HG02840 (cell line): ENCODE measurements around the gene MADD.

Experiments used
- ATAC-seq: cut with Tn5 transposase; IDR thresholded peaks from one replicate; pipeline ENCODE4 v1.9.1; 2021; ENCODE audit warnings: mild to moderate bottlenecking, moderate library complexity, moderate number of reproducible peaks; ENCODE audit not compliant: unreplicated experiment, low FRiP score

Gene MADD

DNA sequence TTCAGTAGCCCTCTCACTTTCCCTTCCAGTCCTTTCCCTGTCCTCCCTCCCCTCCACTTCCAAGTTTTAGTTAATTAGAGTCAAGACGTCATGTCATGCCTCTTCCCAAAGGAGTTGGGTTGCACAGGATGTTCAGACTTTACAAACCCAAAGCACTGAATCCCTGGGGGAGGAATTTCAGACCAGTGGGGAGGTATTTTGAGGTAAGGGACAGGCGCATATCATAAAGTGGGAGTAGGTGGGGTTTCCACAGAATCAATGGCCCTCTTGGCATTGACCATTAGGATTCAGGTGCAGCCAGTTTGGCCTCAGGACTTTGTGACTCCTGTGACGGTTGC is 20.6 kb upstream of the MADD start:
- no peak for ATAC-seq

GRCh38 chr11:47251751-47252150 is 18.2 kb upstream of the MADD start:
- ATAC-seq = no peak

DNA sequence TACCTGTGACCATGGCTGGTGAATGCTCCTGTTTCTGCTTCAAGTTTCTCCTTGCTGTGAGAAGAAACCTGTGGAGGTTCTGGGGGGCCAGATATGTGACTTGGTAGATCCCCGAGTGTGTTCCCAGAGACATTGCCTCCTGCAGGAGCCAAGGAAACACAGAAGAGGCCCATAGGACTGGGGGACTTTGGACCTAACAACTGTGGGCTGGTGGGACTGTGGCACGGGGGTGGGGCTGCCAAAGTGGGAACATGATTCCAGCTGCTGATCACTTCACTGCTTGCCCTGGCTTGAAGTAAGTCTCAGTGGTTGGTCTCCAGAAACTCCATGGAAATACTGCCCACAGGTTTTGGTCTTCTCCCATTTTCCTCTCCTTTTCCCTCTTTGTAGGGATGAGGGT is 16.3 kb upstream of the MADD start:
- no peak for ATAC-seq

DNA sequence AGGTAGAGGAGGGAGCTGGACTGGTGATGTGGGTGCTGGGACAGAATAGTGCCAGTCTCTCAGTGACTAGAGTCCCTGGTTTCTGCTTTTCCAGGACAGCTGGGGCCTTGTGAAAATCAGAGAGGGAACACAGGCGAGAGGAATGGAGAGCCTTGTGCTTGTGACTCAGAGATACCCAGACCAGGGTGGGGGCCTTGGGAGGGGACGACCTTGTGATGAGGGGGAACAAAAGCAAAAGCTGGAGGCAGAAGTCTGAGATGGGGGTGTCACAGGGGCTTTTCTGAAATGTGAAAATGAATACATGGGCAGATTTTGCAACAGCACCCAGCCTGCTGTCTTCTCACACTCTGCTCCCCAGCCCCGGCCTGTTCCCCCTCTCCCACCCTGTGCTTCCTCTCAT is 15.5 kb upstream of the MADD start:
- ATAC-seq = no peak

DNA sequence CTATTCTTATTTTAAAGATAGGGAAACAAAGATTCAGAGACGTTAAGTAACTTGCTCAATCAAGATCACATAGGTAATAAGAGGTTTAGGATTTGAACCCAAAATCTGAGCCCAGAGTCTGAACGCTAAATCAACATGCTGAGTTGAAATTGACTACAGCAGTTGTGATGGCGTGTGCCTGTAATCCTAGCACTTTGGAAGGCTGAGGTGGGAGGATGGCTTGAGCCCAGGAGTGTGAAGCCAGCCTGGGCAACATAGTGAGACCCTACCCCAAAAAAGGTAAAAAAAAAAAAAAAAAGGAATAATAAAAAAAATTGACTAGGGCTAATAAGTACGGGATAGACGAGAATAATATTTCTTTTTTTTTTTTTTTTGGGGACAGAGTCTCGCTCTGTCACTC is 13.6 kb upstream of the MADD start:
- no peak for ATAC-seq

DNA sequence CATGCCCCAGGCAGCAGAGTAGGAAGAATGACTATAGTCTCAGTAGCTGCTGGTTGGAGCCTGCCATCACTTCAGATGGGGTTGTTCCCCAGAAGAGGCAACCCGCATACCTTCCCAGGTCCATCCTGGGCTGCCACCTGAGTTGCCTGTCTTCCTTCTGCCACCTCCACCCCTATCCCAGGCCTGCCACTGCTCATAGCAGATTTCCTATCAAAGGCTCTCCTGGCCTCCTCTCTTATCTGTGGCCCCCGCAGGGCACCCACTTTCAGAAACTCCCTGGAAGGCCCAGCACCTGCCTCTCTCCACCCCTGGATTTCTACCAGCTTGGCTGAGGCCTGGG is 12.8 kb upstream of the MADD start:
- no peak for ATAC-seq

DNA sequence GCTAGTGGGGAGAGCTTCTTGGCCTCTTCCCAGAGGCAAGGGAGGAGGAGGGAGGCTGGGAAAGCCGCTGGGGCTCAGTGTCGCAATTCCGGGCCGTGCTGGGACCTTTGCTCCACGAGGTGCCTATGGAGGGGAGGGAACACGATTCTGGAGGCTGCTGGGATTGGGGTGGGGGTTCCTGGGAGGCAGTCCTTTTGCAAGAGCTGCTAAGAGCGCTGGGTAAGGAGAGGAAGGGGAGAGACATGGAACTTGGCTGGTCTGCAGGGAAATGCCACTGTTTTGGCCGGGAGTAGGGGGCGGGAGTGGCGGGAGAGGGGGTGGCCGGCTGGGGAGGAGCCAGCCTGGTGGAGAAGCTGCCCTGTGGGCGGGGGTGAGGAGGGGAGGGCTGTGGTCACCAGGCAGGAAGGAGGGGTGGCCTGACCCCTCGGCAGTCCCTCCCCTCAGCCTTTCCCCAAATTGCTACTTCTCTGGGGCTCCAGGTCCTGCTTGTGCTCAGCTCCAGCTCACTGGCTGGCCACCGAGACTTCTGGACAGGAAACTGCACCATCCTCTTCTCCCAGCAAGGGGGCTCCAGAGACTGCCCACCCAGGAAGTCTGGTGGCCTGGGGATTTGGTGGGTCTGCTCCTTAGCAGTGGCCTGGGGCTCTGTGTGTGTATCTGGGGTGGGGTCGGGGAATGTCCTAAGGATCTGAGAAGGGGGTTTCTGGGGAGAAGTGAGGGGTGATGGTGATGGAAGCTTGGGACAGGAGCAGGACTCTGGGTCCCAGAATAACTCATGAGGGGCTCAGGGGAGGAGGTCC is 12.2 kb upstream of the MADD start, which contains the start of gene NR1H3:
NR1H3 (plus strand) TSS at position 480 of the 800 bp plus-strand sequence. CDS start 1,221 bp downstream, outside the sequence.
- no peak for ATAC-seq

- no peak for ATAC-seq
Measured at GRCh38 chr11:47258317-47258902, 11.5 kb upstream of the MADD start.

- no peak for ATAC-seq
Measured at GRCh38 chr11:47259232-47259977, 10.5 kb upstream of the MADD start.

- no peak for ATAC-seq
Measured at GRCh38 chr11:47260366-47260765, 9.6 kb upstream of the MADD start.

GRCh38 chr11:47261291-47261800 is 8.6 kb upstream of the MADD start:
- no peak for ATAC-seq

DNA sequence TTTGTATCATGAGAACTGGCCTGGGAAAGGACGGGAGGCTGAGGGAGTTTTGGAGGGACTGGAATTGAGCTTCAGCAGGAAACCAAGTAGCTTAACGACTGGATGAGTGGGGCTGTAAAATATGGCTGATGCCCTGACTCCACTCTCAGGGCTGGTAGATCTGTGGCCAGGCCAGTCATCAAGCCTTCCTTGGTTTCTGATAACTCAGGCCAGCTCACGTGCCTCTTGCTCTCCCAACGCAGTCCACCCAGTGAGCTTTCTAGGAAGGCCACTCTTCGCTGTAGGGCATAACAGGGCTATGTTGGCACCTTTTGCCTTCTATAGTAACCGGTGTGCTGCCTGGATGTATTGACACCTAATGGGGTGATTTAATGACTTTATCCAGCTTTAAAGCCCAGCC is 5.8 kb upstream of the MADD start:
- no peak for ATAC-seq

- no peak for ATAC-seq
Measured at GRCh38 chr11:47264521-47264920, 5.4 kb upstream of the MADD start.

DNA sequence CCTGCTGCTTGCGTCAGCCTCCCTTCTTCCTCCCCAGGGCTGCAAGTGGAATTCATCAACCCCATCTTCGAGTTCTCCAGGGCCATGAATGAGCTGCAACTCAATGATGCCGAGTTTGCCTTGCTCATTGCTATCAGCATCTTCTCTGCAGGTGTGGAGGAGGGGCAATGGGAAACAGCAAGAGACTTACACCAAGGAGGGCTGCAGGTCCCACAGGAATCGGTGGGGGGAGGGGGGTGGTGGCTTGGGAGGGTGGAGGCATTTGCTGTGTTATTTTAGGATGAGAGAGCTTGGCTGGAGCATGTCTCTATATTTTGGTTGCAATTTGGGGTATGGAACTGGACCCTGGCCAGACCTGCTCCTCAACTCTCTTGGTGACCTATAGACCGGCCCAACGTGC is 2.1 kb upstream of the MADD start:
- no peak for ATAC-seq

DNA sequence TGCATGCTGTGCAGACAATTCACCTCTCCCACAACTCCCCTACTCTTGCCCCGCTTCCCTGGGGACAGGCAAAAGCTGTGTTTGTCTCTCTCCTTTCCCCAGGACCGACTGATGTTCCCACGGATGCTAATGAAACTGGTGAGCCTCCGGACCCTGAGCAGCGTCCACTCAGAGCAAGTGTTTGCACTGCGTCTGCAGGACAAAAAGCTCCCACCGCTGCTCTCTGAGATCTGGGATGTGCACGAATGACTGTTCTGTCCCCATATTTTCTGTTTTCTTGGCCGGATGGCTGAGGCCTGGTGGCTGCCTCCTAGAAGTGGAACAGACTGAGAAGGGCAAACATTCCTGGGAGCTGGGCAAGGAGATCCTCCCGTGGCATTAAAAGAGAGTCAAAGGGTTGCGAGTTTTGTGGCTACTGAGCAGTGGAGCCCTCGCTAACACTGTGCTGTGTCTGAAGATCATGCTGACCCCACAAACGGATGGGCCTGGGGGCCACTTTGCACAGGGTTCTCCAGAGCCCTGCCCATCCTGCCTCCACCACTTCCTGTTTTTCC is 1.4 kb upstream of the MADD start:
- no peak for ATAC-seq

DNA sequence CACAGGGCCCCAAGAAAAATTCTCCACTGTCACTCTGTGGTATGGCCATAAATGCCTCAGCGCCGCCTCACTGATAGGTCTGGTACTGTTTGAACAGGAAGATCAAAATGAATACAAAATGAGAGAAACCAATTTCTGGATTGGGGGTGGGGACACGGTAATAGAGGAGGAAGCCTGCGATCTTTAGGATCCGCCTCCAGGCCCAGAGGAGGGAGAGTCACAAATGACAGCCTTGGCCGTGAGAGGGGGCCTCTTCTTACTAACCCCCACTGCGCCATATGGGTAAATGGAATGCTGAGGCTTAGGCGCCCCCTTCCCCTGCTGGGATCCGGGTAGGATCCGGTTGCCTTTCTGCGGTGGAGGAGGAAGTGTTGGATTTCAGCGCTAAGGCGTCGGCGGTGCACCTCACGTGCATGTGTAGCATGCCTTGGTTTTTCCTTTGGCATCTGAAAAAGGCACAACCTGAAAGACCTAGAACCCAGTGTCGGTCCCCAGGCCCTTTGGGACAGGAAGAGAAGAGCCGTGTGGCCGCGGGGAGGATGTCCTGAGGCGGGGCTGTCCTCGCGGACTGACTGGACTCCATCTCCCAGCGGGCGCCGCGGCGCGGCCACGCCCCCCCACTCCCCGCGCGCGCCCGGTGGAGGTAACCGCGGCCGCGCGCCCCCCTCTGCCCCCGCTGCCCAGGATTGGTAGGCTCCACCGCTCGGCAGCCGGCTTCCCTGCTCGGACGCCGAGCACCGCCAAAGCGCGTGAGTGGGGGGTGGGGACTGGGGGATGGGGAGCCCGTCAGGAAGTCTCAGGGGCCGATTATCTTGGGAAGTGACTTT is 718 bp upstream of the MADD start:
- peak; percentile 45 for ATAC-seq

GRCh38 chr11:47270331-47271271 is 668 bp downstream of the MADD start:
- ATAC-seq = no peak

- no peak for ATAC-seq
Measured at GRCh38 chr11:47271328-47271727, 1.4 kb downstream of the MADD start.

- no peak for ATAC-seq
Measured at GRCh38 chr11:47271961-47272661, 2.2 kb downstream of the MADD start.
